ENCODE data around the gene PTGDS. TPM values are rescaled to one million over a fixed set of nuclear protein-coding genes. Genes with fewer than 3 reads are reported as not detected.

PTGDS gene
- total and polyA plus RNA-seq, 10 of the 15 experiments (the other 5 are each of a cell fraction or from before 2014, with no cell fraction given), result not detected

- 43% methylated on average over 11 of the region's 11 CpGs for WGBS (ENCODE audit: insufficient coverage, insufficient replicate concordance, low lambda C conversion rate, missing lambda C conversion rate)
- peaks cover 7% of the 10 kb centered on the region for H3K4me1 ChIP-seq (ENCODE audit: control insufficient read depth, insufficient read depth, low read length)
- H4K20me1 ChIP-seq (ENCODE audit: control insufficient read depth, insufficient read depth), result no peaks in the 10 kb centered on the region; the same call in 1 of the 2 replicates
- in situ Hi-C loops (cut with MboI), result no loop called here
- no peaks in the 10 kb centered on the region for H3K79me2 ChIP-seq (ENCODE audit: control insufficient read depth, insufficient read depth, low read length)
- ChIA-PET RAD21 (ENCODE audit: unreplicated experiment) (interaction anchor here (0.6 kb wide), 1 partner anchor 226 kb away, joined by 3 read pairs; no protein-coding TSS in a partner anchor), POLR2A (no interaction called here), SMC1A (ENCODE audit: uncharacterized antibody, unreplicated experiment) (no interaction called here), CTCF (interaction anchor here (1.4 kb wide), 1 partner anchor 18 kb away, joined by 3 read pairs; the partner anchor contains the start of genes C8G and FBXW5)
- no peak overlapping the region for H3K9ac ChIP-seq (ENCODE audit: control insufficient read depth, insufficient read depth, low read length)
- TF ChIP-seq MLLT1 (IDR thresholded peaks at IDR 0.05) (no peak), CREM (IDR thresholded peaks at IDR 0.05; ENCODE audit: low read depth) (no peak), IRF5 (IDR thresholded peaks at IDR 0.05; ENCODE audit: borderline replicate concordance) (no peak), BHLHE40 (IDR thresholded peaks at IDR 0.05; ENCODE audit: borderline replicate concordance in 1 of 2, low read depth in 2 of 2, low read length in 1 of 2) (no peak), CHD4 (IDR thresholded peaks at IDR 0.05) (no peak), SMAD5 (IDR thresholded peaks at IDR 0.05; ENCODE audit: low read depth) (no peak), SMARCA5 (IDR thresholded peaks at IDR 0.05) (no peak), SUZ12 (IDR thresholded peaks at IDR 0.05; ENCODE audit: unreplicated experiment) (no peak), IRF4 (IDR thresholded peaks at IDR 0.05; ENCODE audit: low read depth, low read length) (no peak)
- no peak overlapping the region for H2AFZ ChIP-seq (ENCODE audit: control insufficient read depth, low read depth, low read length)
- no peaks in the 10 kb centered on the region for H3K9me3 ChIP-seq (replicated peaks; ENCODE audit: control insufficient read depth, insufficient read depth, low read length)
- no peak for DNase-seq (ENCODE audit: low read depth, low spot score)
- no peaks in the 10 kb centered on the region for H3K36me3 ChIP-seq (ENCODE audit: control insufficient read depth in 2 of 2, insufficient read depth in 2 of 2, low read length in 1 of 2)
- H3K27me3 ChIP-seq (replicated peaks in 1 of 2; ENCODE audit: control insufficient read depth in 2 of 2, insufficient read depth in 2 of 2, low read length in 1 of 2), result no peaks in the 10 kb centered on the region
- no TSS peak for BruUV-seq (replicated peaks)
- no peak for FAIRE-seq
- intact Hi-C loops (cut with micrococcal nuclease; ENCODE audit: unreplicated experiment), result no loop called here
- H3K4me3 ChIP-seq, result no peak overlapping the region
- no peak overlapping the region for H3K27ac ChIP-seq (ENCODE audit: control insufficient read depth, insufficient read depth)
- ATAC-seq, result peak; percentile 20; the same call in 1 of the 3 replicates
- H3K4me2 ChIP-seq (ENCODE audit: control insufficient read depth, insufficient read depth), result no peak overlapping the region
Measured at GRCh38 chr9:136962701-136963248, 14.5 kb upstream of the PTGDS start.
